Adrenal gland (tissue), 5 donors: ENCODE results near the gene NUP88.

Source experiments
- CTCF ChIP-seq, 6 experiments: fragments of 450-650 bp in 4 of 6; fragments of 200-600 bp in 2 of 6; sonication (generic) in 1 of 6; IDR thresholded peaks; 1 replicate in 5 of 6; 2 replicates in 1 of 6; pipeline versions ENCODE4 v1.5.1 to v1.8.0; 2016 to 2021; ENCODE audit warnings: antibody characterized with exemption in 6 of 6, mild to moderate bottlenecking in 2 of 6, moderate library complexity in 1 of 6
- POLR2A ChIP-seq, 2 donors: fragments of 450-650 bp; IDR thresholded peaks; one replicate each; pipeline ENCODE4 v1.6.1; 2017; ENCODE audit warnings: antibody characterized with exemption in 2 of 2, mild to moderate bottlenecking in 2 of 2, moderate library complexity in 1 of 2
- donor health status: DM: no; HTN: no; CAD: no.

GRCh38 chr17:5446786-5447185, 27.3 kb upstream of the NUP88 start:
- TF ChIP-seq POLR2A (IDR thresholded peaks at IDR 0.05) (no peak), CTCF (IDR thresholded peaks at IDR 0.05) (no peak)
